ENCODE measurements around the gene REEP5. TPM values are rescaled to one million over a fixed set of nuclear protein-coding genes. Genes with fewer than 3 reads are reported as not detected.

The REEP5 gene
- total RNA-seq, 1 donor from 2014 or later, result 61.0 TPM

GRCh38 chr5:112869948-112870347, 52.1 kb downstream of the REEP5 start:
- no peak for TF ChIP-seq CTCF (conservative IDR thresholded peaks at IDR 0.05)
- Mint-ChIP-seq H3K9me3 (no peaks in the 10 kb centered on the region), H3K27ac (no peak overlapping the region), H3K36me3 (peaks cover 34% of the 10 kb centered on the region), H3K4me3 (no peak overlapping the region), H3K4me1 (ENCODE audit: unreplicated experiment) (no peaks in the 10 kb centered on the region), H3K27me3 (no peaks in the 10 kb centered on the region)
- no peak for DNase-seq (ENCODE audit: extremely low spot score, unreplicated experiment)

GRCh38 chr5:112867411-112867810, 54.6 kb downstream of the REEP5 start:
- Mint-ChIP-seq H3K4me3 (no peak overlapping the region), H3K36me3 (peaks cover 37% of the 10 kb centered on the region), H3K4me1 (ENCODE audit: unreplicated experiment) (peaks cover 15% of the 10 kb centered on the region), H3K27me3 (no peaks in the 10 kb centered on the region), H3K9me3 (no peaks in the 10 kb centered on the region), H3K27ac (no peak overlapping the region)
- DNase-seq (ENCODE audit: extremely low spot score, unreplicated experiment), result no peak
- no peak for TF ChIP-seq CTCF (conservative IDR thresholded peaks at IDR 0.05)

- Mint-ChIP-seq H3K4me3 (no peak overlapping the region), H3K4me1 (ENCODE audit: unreplicated experiment) (peaks cover 17% of the 10 kb centered on the region), H3K27ac (no peak overlapping the region), H3K36me3 (peaks cover 34% of the 10 kb centered on the region), H3K27me3 (no peaks in the 10 kb centered on the region), H3K9me3 (no peaks in the 10 kb centered on the region)
- TF ChIP-seq CTCF (conservative IDR thresholded peaks at IDR 0.05), result no peak
- no peak for DNase-seq (ENCODE audit: extremely low spot score, unreplicated experiment)
These were observed 55.3 kb downstream of the REEP5 start for GRCh38 chr5:112866739-112867138.

GRCh38 chr5:112865128-112865527, 56.9 kb downstream of the REEP5 start:
- peaks cover 4% of the 10 kb centered on the region for H3K9me3 Mint-ChIP-seq
- no peak for TF ChIP-seq CTCF (conservative IDR thresholded peaks at IDR 0.05)
- H3K36me3 Mint-ChIP-seq, result peaks cover 27% of the 10 kb centered on the region
- DNase-seq (ENCODE audit: extremely low spot score, unreplicated experiment), result no peak
- H3K27me3 Mint-ChIP-seq, result no peaks in the 10 kb centered on the region
- no peak overlapping the region for H3K4me3 Mint-ChIP-seq
- no peak overlapping the region for H3K27ac Mint-ChIP-seq
- peaks cover 22% of the 10 kb centered on the region for H3K4me1 Mint-ChIP-seq (ENCODE audit: unreplicated experiment)

GRCh38 chr5:112863549-112863948, 58.5 kb downstream of the REEP5 start:
- H3K9me3 Mint-ChIP-seq, result peaks cover 4% of the 10 kb centered on the region
- TF ChIP-seq CTCF (conservative IDR thresholded peaks at IDR 0.05), result no peak
- peak overlapping the region; percentile 97 for H3K27ac Mint-ChIP-seq
- peaks cover 22% of the 10 kb centered on the region for H3K4me1 Mint-ChIP-seq (ENCODE audit: unreplicated experiment)
- H3K4me3 Mint-ChIP-seq, result peak overlapping the region; percentile 97
- H3K36me3 Mint-ChIP-seq, result peaks cover 15% of the 10 kb centered on the region
- no peak for DNase-seq (ENCODE audit: extremely low spot score, unreplicated experiment)
- no peaks in the 10 kb centered on the region for H3K27me3 Mint-ChIP-seq

GRCh38 chr5:112862085-112862484, 59.9 kb downstream of the REEP5 start:
- Mint-ChIP-seq H3K4me1 (ENCODE audit: unreplicated experiment) (peaks cover 22% of the 10 kb centered on the region), H3K9me3 (peaks cover 4% of the 10 kb centered on the region), H3K27ac (peak overlapping the region; percentile 97), H3K27me3 (peaks cover 5% of the 10 kb centered on the region), H3K36me3 (peaks cover 7% of the 10 kb centered on the region), H3K4me3 (peak overlapping the region; percentile 97)
- TF ChIP-seq CTCF (conservative IDR thresholded peaks at IDR 0.05), result no peak
- no peak for DNase-seq (ENCODE audit: extremely low spot score, unreplicated experiment)

All from type B pancreatic cell (in vitro differentiated cells).